Left cardiac atrium (tissue), 4 donors: ENCODE data around the gene IL21R. TPM values are rescaled to one million over a fixed set of nuclear protein-coding genes. Genes with fewer than 3 reads are reported as not detected.

Source experiments
- ATAC-seq, 2 donors: fragments of 200-7000 bp; cut with Tn5 transposase; one replicate each; pipeline ENCODE4 v1.9.1; 2020; ENCODE audit warnings: mild to moderate bottlenecking in 2 of 2, moderate library complexity in 2 of 2
- DNase-seq: peaks from one replicate; pipeline ENCODE4 v3.0.0-alpha.2; 2020
- intact Hi-C, 2 donors: fragments of 100-400 bp; cut with DNase I; formaldehyde crosslinking; loops; one replicate each; pipeline versions ENCODE4 v1.14.1 to v1.15.1; 2022 to 2023
- total RNA-seq, 2 donors: library from RNA; stranded (reverse); fragmentation: NEBNext Ultra II Directional; extraction: Animal tissue kit (Norgen Biotek cat#: 25700); gene quantifications; one replicate each; pipeline ENCODE4 v1.2.1, GENCODE V29; 2021
- donor health status: DM: no; HTN: yes; CAD: no.
- donor health status: DM: no; HTN: yes; CAD: no; lungs with severe emphysema.
- donor health status: DM: yes; HTN: yes; CAD: no.
- donor health status: Dilated cardiomyopathy.

Gene IL21R
- total RNA-seq, 2 donors from 2014 or later = 0.18 to 0.63 TPM

DNA sequence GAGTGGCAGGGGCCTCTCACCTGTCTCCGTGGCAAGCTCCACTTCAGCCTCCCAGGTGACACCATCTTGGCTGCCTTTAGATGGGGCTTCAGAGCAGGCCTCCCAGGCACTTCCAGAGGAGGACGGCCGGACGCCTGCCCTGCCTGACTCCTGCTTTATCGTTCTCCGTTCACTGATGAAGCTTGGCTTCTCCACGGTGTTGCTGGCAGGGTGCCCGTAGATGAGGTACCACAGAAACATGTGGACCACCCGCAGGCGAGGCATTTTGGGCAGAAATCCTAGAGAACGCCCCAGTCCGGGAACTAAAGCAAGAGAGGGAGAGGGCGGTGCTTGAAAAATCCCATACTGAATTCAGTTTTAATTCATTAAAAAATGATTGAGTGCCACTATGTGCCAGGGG, 93.2 kb downstream of the IL21R start:
- ATAC-seq (peak; percentile 38 to 77), DNase-seq (peak; percentile 68)
- intact Hi-C loops = no loop called here

DNA sequence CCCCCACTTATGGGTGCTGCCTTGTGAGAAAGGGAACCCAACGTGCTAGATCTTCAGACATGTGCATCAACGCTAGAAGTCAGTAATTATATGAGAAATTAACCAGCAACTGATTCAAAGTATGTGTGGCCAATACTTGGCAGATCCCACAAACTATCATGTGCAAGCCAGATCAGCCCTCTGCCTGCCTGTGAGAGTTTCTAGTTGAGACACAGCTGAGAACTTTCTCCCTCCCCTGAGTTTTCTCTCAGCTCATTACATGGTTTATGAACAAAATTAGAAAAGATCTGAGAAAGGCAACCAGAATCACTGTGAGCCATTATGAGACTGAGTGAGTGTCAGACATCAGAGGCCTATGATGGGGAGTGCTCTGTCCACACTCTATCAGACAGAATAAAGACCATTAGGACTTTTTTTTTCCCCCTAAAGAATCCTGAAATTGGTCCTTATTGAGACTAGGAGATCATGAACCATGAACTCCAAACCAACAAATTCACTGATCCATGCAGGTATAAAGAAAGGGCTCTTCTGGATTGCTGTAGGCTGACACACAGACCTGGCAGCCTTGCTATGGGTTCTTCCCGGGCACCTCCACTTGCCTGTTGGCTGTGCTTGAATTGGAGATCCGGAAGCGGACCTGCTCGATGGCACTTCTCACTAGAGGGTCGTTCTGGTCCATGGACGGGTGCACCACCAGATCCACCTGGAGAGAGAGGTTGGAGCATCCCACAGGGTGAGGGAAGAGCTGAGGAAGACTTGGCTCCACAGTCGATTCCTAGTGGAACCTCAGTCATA, 96.3 kb downstream of the IL21R start:
- DNase-seq (no peak), ATAC-seq (no peak)
- intact Hi-C loops = no loop called here

DNA sequence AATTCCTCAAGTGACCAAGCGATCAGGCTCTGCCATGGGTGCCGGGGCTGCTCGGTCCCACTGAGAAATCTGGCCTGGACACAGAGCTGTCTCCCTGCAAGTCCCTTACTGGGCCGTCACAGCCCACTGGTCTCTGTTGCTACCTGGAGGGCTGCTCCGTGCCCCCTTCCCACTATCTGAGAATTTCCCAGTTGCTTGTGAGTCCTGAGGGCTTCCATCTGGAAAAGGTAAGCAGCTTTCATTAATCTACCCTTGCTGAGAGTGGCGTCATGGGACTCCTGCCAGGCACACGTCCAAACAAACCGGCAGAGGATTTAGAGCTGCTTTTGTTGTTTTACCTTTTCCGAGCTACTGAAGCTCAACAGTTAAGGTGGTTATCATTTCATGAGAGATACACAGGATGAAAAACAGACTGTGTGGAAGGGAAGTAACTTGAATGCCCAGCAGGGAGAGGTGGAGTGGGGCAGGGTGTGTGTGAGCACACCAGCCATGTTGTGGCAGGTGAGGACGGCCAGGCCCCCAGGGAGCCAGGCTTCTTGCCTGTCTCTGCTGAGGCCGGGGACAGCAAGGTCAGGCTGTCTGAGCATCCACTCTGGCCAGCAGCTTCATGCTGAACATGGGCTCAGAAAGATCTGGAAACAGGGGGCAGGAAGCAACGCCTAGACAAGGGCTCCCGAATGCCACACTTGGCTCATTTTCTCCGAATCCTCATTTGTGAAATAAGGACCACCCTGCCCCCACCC, 97.1 kb downstream of the IL21R start:
- ATAC-seq (no peak), DNase-seq (no peak)
- intact Hi-C loops = no loop called here

DNA sequence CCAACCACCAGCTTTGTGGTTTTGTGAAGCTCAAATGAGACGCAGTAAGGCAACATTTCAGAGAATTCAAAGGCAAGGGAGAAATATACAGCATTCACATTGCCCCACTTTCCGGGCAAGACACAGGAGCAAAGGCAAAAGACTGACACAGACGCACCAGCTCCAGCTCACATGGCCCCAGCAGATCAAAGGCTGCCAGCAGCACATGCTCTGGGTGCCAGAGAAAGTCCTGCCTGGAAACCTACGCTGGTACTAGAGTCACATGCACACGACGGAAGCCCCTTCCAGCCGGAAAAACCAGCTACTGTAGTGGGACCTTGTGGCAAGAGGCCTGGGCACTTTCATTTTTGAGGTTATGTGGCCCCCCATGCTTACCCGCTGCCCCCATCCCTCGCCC, 97.7 kb downstream of the IL21R start:
- ATAC-seq (peak in 1 of 2 donors; percentile 77), DNase-seq (no peak)
- intact Hi-C loops = no loop called here

DNA sequence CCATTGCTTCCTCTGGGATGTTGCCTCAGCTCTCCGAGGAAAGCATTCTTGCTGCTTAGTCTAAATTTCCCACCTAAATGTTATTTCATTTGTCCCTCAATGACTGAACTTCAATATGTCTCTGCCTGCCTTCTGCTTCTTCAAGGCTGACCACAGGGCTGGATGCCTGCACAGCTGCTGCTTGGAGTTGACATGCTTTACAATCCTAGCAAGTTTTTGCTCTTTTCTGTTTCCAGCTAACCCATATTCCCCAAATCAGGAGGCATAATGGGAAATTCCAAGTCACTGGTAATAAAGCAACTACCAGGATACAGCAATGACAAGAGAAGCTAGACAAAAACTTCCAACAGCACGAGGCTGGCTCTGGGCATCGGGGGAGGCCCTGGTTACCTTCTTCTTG, 98.8 kb downstream of the IL21R start:
- intact Hi-C loops = no loop called here
- ATAC-seq (no peak), DNase-seq (no peak)

Other genes with a start within 250 kb of the IL21R start
- 1 to 10 TPM; 3.0 to 4.2 TPM for gene KDM8, start 198.6 kb upstream of the IL21R start, total RNA-seq
- 10 to 100 TPM; 31.5 to 32.6 TPM for gene NSMCE1, start 133.4 kb upstream of the IL21R start, total RNA-seq
- gene IL4R, start 88.2 kb upstream of the IL21R start, total RNA-seq = 10 to 100 TPM; 19.8 to 56.8 TPM
- 10 to 100 TPM; 43.3 to 53.6 TPM for gene GTF3C1, start 147.7 kb downstream of the IL21R start, total RNA-seq
- 10 to 100 TPM; 10.0 to 14.4 TPM for gene KATNIP, start 148.0 kb downstream of the IL21R start, total RNA-seq